ENCODE data around the gene APOBEC3G.

APOBEC3G gene

DNA sequence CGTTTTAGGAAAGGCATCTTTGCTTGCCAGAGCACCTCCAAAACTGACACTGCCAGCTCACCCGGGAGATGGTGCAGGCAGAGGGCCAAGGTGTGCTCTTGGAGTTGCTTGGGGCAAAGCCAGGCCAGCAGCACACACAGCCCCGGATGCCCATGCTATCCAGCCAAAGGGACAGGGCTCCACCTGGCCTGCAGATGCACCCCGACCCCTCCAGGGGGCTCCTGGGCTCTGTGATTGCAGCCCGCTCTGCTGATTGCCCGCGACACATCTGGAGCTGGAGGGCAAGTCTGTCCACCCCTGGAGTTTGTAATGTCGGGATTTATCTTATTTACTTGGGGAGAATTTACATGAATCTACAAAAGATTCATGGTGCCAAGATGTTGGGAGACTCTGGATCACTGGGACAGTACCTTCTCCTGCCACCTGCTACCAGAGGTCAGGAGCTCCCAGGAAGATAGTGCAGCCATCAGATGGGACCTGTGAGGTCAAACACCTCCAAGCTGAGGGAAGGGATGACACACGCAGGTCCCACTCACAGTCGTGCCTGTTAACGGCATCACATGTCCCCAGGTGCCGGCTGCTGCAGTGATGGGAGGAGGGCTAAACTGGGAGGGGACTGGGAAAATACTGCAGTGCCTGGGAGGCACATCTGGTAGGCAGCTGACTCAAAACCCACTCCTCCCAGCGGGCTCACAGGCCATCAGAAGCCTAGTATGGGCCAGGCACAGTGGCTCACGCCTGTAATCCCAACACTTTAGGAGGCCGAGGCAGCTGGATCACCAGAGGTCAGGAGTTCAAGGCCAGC, 58.2 kb downstream of the APOBEC3G start:
- TF ChIP-seq, protein P1, sequence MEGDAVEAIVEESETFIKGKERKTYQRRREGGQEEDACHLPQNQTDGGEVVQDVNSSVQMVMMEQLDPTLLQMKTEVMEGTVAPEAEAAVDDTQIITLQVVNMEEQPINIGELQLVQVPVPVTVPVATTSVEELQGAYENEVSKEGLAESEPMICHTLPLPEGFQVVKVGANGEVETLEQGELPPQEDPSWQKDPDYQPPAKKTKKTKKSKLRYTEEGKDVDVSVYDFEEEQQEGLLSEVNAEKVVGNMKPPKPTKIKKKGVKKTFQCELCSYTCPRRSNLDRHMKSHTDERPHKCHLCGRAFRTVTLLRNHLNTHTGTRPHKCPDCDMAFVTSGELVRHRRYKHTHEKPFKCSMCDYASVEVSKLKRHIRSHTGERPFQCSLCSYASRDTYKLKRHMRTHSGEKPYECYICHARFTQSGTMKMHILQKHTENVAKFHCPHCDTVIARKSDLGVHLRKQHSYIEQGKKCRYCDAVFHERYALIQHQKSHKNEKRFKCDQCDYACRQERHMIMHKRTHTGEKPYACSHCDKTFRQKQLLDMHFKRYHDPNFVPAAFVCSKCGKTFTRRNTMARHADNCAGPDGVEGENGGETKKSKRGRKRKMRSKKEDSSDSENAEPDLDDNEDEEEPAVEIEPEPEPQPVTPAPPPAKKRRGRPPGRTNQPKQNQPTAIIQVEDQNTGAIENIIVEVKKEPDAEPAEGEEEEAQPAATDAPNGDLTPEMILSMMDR (IDR thresholded peaks at IDR 0.05; ENCODE audit: extremely low read depth, insufficient read depth, missing control alignments), result peak; percentile 52
- peak; percentile 70 for DNase-seq (ENCODE audit: low spot score)
- in situ Hi-C loops (cut with MboI; ENCODE audit: low pct_unique_long_range_greater_than_20kb, low sequenced_read_pairs, unreplicated experiment), result no loop called here

- TF ChIP-seq, protein P1 (IDR thresholded peaks at IDR 0.05; ENCODE audit: extremely low read depth, insufficient read depth, missing control alignments), result no peak
- DNase-seq (ENCODE audit: low spot score), result no peak
- in situ Hi-C loops (cut with MboI; ENCODE audit: low pct_unique_long_range_greater_than_20kb, low sequenced_read_pairs, unreplicated experiment), result no loop called here
Observed at GRCh38 chr22:39136317-39136716, 59.2 kb downstream of the APOBEC3G start.
